VCaP (cell line): ENCODE data around the gene OTOS.

Experiments
- H3K27ac ChIP-seq: fragments of 450-650 bp; 2 replicates; pipeline ENCODE4 v1.5.1; 2017
- TF ChIP-seq, protein P1 (sequence below): fragments of 450-650 bp; conservative IDR thresholded peaks from 2 replicates; pipeline ENCODE4 v1.5.1; 2017; ENCODE audit warnings: mild to moderate bottlenecking, moderate library complexity

Gene OTOS

DNA sequence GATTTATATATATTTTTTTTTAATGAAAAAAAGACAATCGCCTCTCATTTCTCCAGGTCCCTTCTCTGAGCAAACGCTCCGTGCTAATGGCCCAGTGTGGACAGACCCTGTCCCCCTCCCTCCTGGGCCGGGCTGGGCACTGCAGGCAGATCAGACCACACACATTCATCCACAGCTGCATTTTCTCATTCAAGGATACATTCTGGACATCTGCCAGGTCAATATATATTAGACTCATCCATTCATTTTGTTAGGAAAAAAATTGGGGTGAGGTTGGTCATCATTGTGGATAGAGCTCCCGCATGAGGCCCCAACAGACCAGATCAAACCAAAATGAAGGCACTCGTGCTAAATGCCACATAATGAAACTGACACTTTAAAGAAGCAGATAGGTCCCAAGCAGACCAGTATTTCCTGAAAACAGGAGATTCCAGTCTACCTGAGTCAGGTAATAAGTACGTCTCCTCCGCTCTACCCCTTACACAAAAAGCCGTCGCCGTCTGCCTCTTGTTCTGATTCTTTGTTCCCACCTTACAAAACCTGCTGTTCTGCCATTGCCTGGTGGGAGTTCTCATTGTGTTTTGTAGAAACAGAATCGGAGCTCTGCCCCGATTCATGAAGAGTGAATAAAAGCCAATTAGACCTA lies 15.4 kb upstream of the OTOS start:
- no peak overlapping the region for H3K27ac ChIP-seq
- TF ChIP-seq, protein P1, sequence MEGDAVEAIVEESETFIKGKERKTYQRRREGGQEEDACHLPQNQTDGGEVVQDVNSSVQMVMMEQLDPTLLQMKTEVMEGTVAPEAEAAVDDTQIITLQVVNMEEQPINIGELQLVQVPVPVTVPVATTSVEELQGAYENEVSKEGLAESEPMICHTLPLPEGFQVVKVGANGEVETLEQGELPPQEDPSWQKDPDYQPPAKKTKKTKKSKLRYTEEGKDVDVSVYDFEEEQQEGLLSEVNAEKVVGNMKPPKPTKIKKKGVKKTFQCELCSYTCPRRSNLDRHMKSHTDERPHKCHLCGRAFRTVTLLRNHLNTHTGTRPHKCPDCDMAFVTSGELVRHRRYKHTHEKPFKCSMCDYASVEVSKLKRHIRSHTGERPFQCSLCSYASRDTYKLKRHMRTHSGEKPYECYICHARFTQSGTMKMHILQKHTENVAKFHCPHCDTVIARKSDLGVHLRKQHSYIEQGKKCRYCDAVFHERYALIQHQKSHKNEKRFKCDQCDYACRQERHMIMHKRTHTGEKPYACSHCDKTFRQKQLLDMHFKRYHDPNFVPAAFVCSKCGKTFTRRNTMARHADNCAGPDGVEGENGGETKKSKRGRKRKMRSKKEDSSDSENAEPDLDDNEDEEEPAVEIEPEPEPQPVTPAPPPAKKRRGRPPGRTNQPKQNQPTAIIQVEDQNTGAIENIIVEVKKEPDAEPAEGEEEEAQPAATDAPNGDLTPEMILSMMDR: no peak

DNA sequence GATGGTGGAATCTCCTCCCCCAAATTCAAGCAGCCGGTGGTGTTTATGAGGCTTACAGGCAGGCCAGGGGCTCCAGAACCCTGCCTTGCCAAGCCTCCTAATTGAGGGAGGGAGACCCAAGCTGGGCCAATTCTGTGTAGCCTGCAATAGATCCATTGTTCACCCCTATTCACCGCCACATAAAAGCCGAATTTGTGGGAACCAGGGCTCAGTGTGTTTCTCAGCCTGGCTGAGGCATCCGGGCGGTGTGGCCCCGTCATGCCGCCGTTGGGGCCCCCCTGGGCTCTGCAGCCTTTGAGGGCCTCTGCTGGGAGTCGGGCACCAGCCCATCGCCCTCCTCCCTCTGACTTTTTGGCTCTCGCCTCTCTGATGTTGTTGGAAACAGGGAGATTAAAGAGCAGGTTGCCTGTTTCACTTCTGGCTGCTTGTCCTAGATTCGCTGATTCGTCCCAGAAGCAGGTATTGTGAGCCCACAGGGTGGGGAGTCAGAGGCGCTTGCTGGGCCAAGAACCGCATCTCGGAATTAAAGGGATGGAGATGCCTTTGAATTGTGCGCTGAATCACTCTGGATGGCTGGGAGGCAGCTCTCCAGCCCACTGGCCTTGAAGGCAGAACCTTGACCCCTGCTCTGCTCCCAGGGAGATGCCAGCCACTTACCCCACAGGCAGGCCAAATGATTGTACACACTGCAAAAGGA lies 14.7 kb upstream of the OTOS start:
- TF ChIP-seq, protein P1: no peak
- no peak overlapping the region for H3K27ac ChIP-seq

DNA sequence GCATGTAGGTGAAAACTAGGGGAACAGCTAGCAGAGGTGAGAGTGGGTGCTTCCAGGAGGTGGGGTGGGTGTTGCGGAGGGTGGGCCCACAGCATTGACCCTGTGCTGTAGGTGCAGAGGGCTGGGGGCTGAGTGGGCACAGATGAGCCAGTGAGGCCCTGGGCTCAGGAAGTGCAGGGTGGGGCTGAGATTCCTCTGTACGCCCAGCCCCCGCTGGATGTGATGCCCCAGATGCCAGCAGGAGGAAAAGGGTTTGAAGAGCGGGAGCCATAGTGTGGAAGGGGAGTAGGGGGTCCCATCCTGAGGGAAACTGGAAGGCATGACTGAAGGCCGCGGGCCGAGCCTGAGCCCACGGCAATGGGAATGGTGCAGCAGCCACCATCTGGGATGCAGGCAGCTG lies 14.1 kb upstream of the OTOS start:
- TF ChIP-seq, protein P1: no peak
- no peak overlapping the region for H3K27ac ChIP-seq

DNA sequence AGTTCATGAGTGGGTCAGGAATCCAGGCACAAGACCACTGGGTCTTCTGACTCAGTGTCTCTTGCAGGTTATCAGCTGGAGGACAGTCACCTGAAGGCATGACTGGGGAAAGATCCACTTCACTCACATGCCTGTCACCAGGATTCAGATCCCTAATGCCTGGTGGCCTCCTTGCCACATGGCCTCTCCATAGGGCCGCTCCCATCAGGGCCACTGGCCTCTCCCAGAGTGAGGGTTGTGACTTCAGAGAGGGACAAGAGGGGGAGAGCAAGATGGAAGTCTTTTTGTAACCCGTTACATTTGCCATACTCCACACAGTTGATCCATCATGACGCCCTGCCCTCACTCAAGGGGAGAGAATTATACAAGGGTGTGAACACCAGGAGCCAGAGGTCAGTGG lies 13.0 kb upstream of the OTOS start:
- TF ChIP-seq, protein P1: no peak
- H3K27ac ChIP-seq: no peak overlapping the region

DNA sequence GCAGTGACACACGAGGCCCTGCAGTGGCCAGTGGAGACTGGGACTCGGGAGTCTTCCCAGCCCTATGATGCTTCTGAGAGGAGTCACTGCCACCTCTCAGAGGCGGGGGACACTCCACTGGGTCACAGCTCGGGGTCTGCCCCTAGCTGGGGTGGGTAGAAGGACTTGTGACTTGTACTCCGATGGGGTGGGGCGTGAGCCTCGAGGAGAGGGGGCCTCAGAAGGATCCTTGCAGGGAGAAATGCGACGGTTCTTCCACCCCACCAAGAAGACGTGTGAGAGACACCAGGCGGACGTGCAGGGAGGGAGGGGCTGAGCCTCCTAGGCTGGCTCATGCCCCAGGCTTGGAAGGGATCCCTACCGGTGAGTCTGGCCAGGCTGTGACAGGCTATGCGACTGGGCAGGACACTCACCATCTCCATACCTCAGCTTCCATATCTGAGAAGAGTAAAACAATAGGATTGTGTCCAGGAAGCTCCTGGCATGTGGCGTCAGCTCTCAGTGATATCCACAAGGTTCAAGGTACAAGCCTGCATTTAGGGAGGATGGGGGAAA lies 11.1 kb upstream of the OTOS start:
- TF ChIP-seq, protein P1: 0 out of 2 replicates have a peak, but pooled peaks have one; percentile 10
- no peak overlapping the region for H3K27ac ChIP-seq

DNA sequence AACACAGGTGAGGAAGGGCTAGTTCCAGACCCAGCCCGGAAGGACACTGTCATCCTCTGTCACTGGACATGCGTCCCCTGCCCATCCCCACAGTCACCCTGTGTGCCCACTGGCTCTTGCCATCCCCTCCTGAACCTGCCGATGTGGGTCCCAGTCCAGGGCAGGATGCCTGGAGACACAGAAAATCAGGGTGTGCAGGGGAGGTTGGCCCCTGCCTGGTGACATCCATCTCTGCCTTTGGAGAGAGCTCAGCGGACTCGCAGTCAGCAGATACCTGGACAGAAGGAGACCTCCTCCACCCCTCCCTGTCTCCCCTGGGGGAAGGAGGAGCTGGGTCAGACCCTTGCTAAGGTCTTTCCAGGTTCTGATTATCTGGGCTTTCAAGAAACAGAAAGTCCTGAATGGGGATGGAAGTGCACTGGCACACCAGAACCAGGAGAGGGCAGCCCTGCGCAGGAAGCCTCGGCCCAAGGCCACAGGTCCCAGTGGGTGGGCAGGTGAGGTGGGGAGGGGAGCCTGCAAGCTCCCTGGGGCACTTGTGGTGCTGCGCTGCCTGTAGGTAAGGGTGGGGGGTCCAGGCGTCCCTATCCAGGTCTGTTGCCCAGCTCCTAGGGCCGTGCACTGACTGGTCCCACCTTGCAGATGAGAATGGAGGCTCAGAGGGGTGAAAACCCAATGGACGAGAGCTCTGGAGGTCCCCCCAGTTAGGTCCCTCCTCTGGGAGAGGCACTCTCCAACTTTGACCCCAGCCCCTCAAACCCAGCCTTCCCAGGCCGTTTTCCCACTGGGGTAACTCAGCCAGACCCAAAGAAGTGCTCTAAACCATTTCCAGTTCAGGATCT lies 9.7 kb upstream of the OTOS start:
- no peak overlapping the region for H3K27ac ChIP-seq
- TF ChIP-seq, protein P1: peak; percentile 93

DNA sequence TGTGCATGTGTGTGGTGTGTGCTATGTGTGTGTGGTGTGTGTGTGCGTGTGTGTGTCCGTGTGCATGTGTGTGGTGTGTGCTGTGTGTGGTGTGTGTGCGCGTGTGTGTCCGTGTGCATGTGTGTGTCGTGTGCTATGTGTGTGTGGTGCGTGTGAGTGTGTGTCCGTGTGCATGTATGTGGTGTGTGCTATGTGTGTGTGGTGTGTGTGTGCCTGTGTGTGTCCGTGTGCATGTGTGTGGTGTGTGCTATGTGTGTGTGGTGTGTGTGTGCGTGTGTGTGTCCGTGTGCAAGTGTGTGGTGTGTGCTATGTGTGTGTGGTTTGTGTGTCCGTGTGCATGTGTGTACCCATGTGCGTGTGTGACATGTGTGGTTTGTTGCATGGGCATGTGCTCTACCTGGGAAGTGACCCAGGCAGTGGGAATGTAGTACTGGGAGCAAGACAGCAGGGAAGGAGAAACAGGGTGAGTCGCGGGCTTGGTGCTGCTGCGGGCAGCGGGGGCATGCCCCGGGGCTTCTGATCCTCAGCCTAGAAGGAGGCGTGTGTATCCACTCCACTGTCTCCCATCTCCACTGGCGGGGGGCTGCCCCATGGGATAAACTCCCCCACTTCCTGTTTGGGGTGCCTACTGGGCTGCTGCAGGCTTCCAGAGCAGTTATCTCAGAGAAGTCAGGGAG lies 7.6 kb upstream of the OTOS start:
- no peak overlapping the region for H3K27ac ChIP-seq
- TF ChIP-seq, protein P1: no peak
